Epithelial cell of prostate (primary cell): Measurements from ENCODE around the gene GPR137B.

Experiments used
- DNase-seq: peaks from one replicate; pipeline ENCODE4 v3.0.0-alpha.2; 2011; ENCODE audit warnings: low read depth, low spot score
- H3K27ac ChIP-seq: fragments of 450-650 bp; 2 replicates; pipeline ENCODE4 v1.5.1; 2017; ENCODE audit warnings: mild to moderate bottlenecking

GPR137B gene

DNA sequence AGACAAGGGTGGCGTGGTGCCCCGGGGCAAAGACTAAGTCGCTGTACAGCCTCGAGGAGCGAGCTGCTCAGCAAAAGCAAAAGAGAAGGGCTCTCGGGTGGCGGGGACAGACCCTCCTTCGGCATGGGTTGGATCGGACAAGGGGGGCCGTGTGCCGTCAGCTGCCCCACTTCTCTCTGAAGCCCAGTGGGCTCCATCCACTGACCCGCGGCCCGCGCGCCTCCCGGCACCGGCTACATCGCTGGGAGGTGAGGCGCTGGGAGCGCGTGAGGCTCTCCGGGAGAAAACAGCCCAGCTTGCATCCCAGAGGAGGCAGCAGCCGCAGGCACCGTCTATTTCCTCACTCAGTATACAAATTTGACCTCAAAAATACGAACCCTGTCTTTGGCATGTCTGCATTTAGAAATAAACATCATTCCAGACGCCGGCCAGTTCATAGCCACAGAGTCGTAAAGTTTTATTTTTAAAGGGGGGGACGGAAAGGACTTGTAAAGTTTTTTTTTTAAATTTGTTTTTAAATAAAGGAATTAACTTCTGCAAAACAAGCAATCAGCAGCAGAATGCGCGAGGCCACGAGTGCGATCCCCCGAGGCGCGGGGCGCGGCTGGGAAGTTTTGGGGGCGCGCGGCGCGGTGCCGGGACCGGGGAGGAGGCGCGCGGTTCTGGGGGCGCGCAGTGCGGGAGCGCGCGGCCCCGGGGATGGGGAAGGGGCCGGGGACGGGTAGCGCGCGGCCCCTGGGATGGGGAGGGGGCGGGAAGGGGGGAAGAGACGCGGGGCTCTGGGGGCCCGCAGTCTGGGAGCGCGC is 689 bp upstream of the GPR137B start:
- DNase-seq, result no peak
- H3K27ac ChIP-seq, result no peak overlapping the region

- DNase-seq, result no peak
Measured at GRCh38 chr1:236143104-236143948, 987 bp downstream of the GPR137B start.

DNA sequence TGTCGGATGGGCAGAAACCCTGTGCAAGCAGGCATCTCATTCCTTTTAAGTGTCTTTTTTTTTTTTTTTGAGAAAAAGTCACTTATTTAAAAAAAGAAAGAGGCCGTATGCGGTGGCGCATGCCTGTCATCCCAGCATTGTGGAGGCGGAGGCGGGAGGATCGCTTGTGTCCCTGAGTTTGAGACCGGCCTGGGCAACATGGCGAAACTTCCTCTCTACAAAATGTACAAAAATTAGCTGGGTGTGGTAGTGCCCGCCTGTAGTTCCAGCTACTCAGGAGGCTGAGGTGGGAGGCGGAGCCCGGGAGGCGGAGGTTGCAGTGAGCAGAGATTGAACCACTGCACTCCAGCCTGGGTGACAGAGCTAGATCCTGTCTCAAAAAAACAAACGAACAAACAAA is 1.7 kb downstream of the GPR137B start:
- H3K27ac ChIP-seq, result no peak overlapping the region
- DNase-seq, result no peak

More at GRCh38 chr1:236143104-236143948, 987 bp downstream of the GPR137B start:
- no peak overlapping the region for H3K27ac ChIP-seq

GRCh38 chr1:236144446-236145150 is 2.3 kb downstream of the GPR137B start:
- no peak for DNase-seq
- H3K27ac ChIP-seq, result no peak overlapping the region

DNA sequence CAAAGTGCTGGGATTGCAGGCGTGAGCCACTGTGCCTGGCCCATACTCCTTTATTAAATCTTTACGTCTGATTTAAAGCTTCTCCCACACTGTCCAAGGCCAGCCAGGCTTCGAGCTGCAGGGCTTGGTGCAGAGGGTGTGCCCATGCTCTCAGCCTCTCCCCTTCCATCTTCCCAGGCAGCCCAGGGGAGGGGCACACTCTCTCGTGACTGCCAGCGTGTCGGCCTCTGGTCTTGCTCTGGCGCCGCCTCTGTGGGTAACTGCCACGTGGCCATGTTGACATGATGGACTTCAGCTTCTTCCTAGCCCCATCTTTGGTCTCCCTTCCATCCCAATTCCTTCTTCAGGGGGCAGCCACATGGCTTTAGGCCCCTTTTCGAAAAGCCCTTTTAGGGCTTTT is 4.7 kb downstream of the GPR137B start:
- no peak overlapping the region for H3K27ac ChIP-seq

DNA sequence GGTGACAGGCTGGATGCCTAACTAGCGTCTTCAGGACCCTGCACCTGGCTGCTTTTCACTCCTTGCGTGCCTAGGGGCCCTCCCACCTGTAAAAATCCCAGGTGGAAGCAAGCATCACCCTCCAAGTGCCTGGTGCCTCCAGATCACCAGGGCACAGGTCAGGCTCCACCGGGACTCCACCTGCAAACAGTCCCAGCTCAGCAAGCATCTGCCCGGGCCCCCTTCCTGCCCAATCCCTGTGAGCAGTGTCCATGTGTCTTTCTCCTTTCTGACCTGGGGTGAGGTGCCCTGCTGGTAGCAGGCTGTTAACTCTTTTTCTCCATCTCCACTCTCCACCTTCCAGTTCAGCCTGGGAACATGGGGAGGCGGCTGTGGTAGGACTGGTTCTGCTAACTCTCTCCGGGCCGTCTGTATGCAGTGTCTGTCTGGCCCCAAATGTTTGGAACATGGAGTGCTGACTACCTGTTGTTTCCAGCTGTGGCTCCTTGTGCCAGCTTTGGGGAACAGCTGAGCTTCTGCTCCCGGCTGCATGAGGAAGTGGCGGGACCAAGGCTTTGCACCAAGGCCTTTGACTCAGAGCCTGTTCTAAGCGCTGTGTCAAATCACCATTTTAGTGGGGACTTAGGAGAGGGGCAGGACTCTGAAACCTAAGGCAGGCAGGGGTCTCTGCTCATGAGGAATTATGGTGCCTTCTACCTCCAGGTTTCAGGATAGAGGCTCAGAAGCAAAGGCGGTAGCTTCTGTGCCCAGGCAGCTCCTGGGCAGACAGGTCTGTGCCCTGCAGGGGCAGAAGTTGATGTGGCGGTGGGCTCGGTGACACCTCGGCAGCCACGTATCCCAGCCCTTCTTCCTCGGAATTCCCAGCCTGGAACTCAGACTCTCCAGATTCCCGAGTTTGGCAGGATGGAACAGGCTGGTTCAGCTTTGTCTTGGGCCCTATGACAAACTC is 5.5 kb downstream of the GPR137B start:
- no peak overlapping the region for H3K27ac ChIP-seq
- DNase-seq, result no peak

More for the DNA sequence above, 4.7 kb downstream of the GPR137B start:
- no peak for DNase-seq

DNA sequence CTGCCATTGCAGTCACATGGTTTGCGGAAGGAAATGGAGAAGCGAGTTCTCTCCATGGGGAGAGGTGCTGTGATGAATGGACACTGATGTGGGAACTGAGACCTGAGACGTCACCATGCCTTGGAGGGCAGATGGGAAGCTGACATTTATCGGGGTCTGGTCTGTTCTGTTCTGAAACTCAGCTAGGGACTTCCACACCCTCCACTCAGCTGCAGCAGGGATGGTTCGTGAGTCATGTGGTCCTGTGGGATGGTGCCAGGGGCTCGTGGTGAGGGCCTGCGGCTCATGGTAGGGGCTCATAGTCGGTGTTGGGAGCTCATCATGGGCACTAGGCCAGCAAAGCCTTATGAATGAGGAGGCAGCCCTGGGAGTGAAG is 6.1 kb downstream of the GPR137B start:
- H3K27ac ChIP-seq, result no peak overlapping the region
- no peak for DNase-seq

GRCh38 chr1:236149003-236149595 is 6.8 kb downstream of the GPR137B start:
- DNase-seq, result no peak
- H3K27ac ChIP-seq, result no peak overlapping the region

DNA sequence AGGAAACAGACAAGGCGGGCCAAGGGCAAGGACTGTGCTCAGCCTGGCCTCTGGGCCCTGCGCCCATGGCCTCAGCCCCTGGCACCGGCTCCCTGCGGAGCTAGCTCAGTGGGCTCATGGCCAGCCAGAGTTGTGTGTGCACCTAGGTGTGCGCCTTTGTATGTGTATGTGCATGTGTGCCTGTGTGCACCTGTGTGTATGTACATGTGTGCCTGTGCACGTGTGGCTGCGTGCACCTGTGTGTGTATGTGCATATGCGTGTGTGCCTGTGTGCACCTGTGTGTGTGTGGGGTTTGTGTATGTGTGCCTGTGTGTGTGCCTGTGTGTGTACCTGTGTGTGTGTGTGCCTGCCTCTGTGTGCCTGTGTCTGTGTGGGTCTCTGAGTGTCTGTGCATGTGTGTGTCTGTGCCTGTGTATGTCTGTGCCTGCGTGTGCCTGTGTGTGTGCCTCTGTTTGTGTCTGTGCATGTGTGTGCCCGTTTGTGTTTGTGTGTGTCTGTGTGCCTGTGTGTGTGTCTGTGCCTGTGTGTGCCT is 7.4 kb downstream of the GPR137B start:
- no peak overlapping the region for H3K27ac ChIP-seq
- no peak for DNase-seq

GRCh38 chr1:236150311-236150955 is 8.1 kb downstream of the GPR137B start:
- DNase-seq, result no peak
- no peak overlapping the region for H3K27ac ChIP-seq

GRCh38 chr1:236150986-236151385 is 8.6 kb downstream of the GPR137B start:
- no peak overlapping the region for H3K27ac ChIP-seq
- no peak for DNase-seq

- no peak overlapping the region for H3K27ac ChIP-seq
- DNase-seq, result no peak
Measured at GRCh38 chr1:236151739-236152424, 9.5 kb downstream of the GPR137B start.

DNA sequence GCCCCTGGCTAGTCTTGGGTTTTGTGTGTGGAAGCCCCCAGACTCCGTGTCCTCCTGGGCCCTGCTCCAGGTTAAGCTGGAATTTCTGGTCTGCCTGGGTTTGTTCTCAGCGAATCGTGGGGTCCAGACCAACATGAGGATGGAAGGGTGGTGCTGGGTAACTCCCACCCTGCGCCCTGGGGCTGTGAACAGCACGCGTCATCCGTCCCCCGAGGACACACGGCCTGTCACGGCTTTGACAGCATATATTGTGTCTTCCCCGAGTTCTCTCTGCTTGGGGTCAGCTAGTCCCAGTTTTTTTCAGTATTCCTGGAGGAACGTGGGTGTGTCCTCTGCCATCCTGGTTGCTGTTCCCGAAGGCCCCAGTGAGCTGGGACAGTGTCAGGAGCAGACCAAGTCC is 11.8 kb downstream of the GPR137B start:
- H3K27ac ChIP-seq, result no peak overlapping the region
- no peak for DNase-seq

DNA sequence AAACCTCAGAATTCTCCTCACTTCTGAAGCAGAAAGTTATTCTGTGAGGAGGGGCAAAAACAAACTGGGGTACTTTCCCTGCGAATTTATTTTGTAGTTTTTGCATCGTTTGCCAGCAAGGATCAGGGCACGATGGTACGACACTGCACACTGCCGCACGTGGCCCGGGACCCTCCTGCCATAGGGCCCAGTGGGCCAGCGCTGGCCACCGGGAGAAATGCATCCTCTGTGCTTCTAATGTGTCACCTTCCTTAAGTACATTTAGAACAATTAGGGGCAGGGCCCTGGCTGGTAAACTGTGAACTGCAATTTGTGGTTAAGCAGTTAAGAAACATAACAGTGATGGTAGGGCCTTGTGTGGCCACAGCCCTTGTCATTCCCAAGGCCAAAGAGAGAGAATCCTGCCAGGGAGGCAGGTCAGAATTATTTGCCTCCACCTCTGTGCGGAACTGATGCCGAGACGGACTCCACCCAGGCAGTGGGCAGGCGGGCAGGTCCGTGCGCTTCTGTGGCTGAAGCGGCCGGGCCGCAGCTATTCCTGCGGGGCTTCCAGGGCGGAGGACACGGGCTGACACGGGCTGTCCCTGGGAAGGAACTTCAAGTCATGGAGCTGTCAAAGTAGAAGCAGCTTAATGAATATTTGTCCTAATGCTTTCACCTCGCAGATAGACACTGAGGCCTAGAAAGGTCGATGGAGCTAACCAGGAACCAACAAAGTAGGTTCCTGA is 12.5 kb downstream of the GPR137B start:
- DNase-seq, result no peak
- H3K27ac ChIP-seq, result no peak overlapping the region

GRCh38 chr1:236155399-236155767 is 13.0 kb downstream of the GPR137B start:
- no peak overlapping the region for H3K27ac ChIP-seq
- DNase-seq, result no peak

DNA sequence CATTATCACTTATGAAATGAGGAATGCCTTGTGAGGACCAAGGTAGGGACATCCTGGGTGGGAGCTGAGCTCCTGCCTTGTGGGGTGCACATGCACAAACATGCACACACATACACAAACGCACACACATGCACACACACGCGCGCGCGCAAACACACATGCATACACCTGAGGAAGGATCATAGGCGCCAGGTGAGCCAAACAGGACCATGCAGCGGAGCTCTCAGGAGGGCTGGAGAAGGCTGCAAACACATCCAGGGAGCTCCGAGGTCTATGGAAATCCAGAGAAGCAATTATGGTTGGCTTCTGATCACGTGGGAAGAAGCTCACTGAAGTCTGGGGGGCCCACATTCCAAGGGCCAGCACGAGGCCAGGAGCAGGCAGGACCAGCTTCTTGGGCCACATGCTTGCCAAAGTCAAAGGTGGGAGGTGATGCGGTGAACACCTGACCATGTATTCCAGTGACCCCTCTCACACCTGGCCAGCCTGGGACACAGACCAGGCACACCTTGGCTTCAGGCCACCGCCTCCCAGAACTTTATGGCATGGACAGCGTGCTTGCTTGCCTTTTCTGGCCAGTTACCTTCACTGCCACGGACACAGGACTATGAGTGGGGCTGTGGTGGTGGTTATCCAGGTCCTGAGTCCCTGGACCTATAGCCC is 13.6 kb downstream of the GPR137B start:
- no peak for DNase-seq
- H3K27ac ChIP-seq, result no peak overlapping the region
